Activated CD4-positive, alpha-beta memory T cell treated with anti-CD3 and anti-CD28 coated beads, Interleukin-2, amount 10 ng/mL, durations not matched to agents 7 days and 5 days (primary cell): Measurements from ENCODE around the gene RFX8. TPM values are rescaled to one million over a fixed set of nuclear protein-coding genes. Genes with fewer than 3 reads are reported as not detected.

Experiments
- CTCF ChIA-PET: fragments of 350-600 bp; sonication (Branson Sonifier 250); formaldehyde crosslinking; loops from one replicate; lab custom pipeline; 2021; ENCODE audit warnings: antibody characterized with exemption, inconsistent platforms; lab: Charles Lee
- POLR2A ChIA-PET: fragments of 350-600 bp; sonication (Branson Sonifier 250); formaldehyde crosslinking; loops from one replicate; lab custom pipeline; 2021; ENCODE audit warnings: antibody characterized with exemption; lab: Charles Lee
- DNase-seq: peaks from one replicate; pipeline ENCODE4 v3.0.0-alpha.2; 2020
- H3K27ac Mint-ChIP-seq: one replicate; pipeline ENCODE4 v1.8.0; 2021; ENCODE audit warnings: mild to moderate bottlenecking, mixed read lengths
- H3K27me3 Mint-ChIP-seq: one replicate; pipeline ENCODE4 v1.8.0; 2021; ENCODE audit warnings: mixed read lengths
- H3K36me3 Mint-ChIP-seq: one replicate; pipeline ENCODE4 v1.8.0; 2021; ENCODE audit warnings: low read depth, mixed read lengths
- H3K4me1 Mint-ChIP-seq: one replicate; pipeline ENCODE4 v1.8.0; 2021; ENCODE audit warnings: mixed read lengths
- H3K4me3 Mint-ChIP-seq: one replicate; pipeline ENCODE4 v1.8.0; 2021; ENCODE audit warnings: mild to moderate bottlenecking, mixed read lengths
- H3K9me3 Mint-ChIP-seq: one replicate; pipeline ENCODE4 v1.8.0; 2021; ENCODE audit warnings: mixed read lengths
- total RNA-seq, 2 experiments: library from RNA; stranded (reverse); gene quantifications; one replicate each; pipeline ENCODE4 v1.2.3, GENCODE V29; 2021

RFX8 gene
- 1 to 10 TPM; 1.7 to 2.6 TPM for total RNA-seq

DNA sequence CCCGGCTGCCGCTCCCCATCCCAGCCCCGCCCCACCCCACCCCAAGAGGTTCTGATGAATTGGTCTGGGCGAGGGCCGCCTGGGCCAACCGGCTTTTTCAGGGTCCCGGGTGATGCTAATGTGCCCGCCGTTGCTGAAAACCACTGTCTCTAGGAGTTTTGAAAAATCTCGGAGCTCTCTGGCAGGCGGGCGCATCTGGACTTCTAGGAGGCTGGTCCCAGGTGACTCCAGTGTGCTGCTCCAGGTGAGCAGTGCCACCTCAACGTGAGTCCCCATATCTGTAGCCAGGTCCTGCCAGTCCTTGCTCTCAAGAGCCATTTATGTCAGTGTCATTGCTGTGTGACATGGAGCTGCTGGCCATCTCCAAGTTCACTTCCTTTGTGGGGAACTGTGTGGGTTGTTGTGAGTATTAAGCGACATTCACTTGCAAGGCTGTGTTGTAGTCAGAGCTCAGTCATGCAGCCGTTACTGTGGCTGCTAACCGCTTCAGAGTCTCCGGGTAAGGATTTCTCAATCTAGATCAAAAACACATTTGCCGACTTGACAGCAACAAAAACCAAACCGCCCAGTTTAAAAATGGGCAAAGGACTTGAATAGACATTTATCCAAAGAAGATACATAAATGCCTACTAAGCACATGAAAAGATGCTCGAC is at the start of gene RFX8:
Gene RFX8, minus strand, starts transcription at position 382 of the 654 bp plus-strand sequence. CDS start 8,264 bp downstream, outside the sequence.
- no peaks in the 10 kb centered on the region for H3K9me3 Mint-ChIP-seq
- ChIA-PET CTCF (interaction anchor here (0.6 to 1.5 kb wide), 8 partner anchors 11 to 348 kb away, joined by 3 to 5 read pairs (median 4); no protein-coding TSS in a partner anchor), POLR2A (interaction anchor here (0.7 to 3.2 kb wide), 23 partner anchors 12 to 558 kb away, joined by 3 to 31 read pairs (median 4); partner anchors contain the start of genes CNOT11, MAP4K4 and RNF149)
- no peaks in the 10 kb centered on the region for H3K27me3 Mint-ChIP-seq
- peaks cover 45% of the 10 kb centered on the region for H3K4me1 Mint-ChIP-seq
- H3K4me3 Mint-ChIP-seq: peak within 1 kb of the TSS; percentile 79
- H3K27ac Mint-ChIP-seq: peak within 1 kb of the TSS; percentile 93
- H3K36me3 Mint-ChIP-seq: no peaks in the 10 kb centered on the region
- peak; percentile 76 for DNase-seq

DNA sequence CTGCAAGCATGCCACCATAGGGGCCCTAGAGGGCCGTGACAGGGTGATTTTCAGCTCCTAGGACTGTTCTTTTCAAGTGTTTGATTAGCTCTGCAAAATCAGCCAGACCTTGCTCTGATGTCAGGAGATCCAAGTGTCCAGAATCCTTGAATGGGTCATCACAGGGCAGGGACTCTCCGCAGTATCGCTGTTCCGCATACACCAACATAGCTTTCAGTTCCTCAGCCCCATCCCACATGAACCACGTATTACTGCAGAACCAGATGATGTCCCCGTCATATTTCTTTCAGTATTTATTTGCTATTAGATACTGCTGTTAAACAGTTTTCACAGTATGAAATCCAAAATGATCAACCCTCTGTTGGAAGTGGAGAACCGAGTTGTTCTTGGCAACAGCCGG is 46.6 kb upstream of the RFX8 start:
- Mint-ChIP-seq H3K4me3 (no peak overlapping the region), H3K9me3 (peaks cover 4% of the 10 kb centered on the region), H3K36me3 (peaks cover 4% of the 10 kb centered on the region), H3K27me3 (peaks cover 6% of the 10 kb centered on the region), H3K27ac (no peak overlapping the region), H3K4me1 (peaks cover 29% of the 10 kb centered on the region)
- ChIA-PET POLR2A (no interaction called here), CTCF (no interaction called here)
- DNase-seq: no peak

DNA sequence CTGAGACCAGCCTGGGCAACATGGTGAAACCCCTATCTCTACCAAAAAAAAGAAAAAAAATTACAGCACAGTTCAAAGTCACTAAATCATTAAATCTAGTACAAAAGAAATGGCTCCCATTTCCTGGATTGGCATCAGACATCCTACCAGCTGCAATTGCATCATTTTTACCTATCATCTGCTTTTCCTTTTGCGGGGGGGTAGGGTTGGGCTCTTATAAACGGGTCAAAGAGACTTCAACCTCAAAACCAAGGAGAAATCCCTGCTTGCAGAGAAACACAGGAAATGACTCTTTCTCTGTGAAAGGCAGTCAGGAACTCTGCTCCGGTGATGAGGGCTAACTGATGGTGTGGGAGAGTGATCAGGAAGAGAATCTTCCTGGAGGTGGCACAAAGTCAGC is 45.3 kb upstream of the RFX8 start:
- Mint-ChIP-seq H3K4me3 (no peak overlapping the region), H3K4me1 (peaks cover 35% of the 10 kb centered on the region), H3K9me3 (peaks cover 6% of the 10 kb centered on the region), H3K36me3 (peaks cover 6% of the 10 kb centered on the region), H3K27ac (no peak overlapping the region), H3K27me3 (no peaks in the 10 kb centered on the region)
- no peak for DNase-seq
- ChIA-PET CTCF (no interaction called here), POLR2A (no interaction called here)

DNA sequence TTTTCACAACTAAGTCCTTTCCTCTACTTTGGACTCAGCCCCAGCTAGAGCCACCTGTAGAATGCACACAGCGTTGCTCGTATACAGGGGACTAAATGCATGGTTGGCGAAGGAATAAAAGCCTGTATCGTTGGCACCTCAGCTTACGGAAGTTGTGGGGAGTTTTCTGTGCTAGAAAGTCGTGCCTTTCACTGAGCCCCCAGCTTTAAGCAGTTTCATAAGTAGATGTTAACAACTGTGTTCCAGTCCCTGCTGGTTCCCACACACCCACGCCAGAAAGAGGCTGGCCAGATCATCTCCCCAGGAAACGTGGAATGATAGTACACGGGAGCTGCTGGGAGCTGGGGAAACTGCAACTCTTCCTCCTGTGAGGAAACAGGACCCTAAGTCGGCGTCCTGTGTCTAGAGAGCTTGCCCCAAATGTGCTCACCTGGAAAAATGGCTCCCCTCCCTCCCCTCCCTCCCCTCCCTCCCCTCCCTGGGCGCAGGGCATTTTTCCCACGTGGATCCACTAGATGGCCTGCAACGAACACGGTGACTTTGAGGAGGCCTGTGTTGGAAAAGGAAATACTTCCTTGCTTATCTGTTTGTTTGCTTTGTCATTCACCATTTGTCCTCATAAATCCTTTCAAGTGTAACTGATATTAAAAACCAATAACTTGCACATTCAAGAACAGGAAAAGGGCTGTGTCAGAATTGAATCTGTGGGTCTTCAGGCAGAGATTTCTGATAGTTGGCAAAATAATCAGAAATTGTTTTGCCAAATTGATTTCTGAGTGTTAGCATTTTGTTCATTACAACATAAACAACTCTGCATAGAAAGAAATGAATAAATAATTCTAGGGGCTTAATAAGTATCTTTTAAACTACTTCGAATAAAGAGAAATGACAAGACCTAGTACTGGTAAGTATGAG is 43.9 kb upstream of the RFX8 start:
- POLR2A ChIA-PET: no interaction called here
- Mint-ChIP-seq H3K4me1 (peaks cover 38% of the 10 kb centered on the region), H3K9me3 (peaks cover 9% of the 10 kb centered on the region), H3K36me3 (peaks cover 6% of the 10 kb centered on the region), H3K4me3 (no peak overlapping the region), H3K27ac (no peak overlapping the region), H3K27me3 (no peaks in the 10 kb centered on the region)
- CTCF ChIA-PET: interaction anchor here (0.7 kb wide), 1 partner anchor 1236 kb away, joined by 7 read pairs; no protein-coding TSS in a partner anchor
- no peak for DNase-seq

DNA sequence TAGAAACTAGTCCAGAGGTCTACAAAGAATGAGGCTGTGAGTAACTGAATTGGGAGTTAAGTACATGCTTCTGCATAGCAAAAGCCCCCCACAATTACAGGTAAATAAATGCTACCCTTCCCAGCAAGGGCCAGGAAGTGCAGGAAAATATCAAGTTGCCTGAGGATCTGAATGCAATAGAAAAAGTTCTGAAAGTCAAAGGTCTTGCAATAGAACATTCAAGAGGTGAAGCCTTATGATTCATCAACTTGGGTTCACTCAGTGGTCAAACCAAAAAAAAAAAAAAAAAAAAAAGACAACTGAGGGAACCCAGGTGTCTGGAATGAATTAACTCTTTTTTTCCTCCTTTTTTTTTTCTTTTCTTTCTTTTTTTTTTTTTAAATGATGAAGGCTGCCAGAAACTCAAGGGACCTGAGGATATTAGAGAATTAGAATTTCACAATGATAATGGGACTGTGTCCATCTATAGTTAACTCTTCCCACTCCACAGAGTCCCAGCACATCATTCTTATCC is 42.9 kb upstream of the RFX8 start:
- Mint-ChIP-seq H3K4me3 (no peak overlapping the region), H3K9me3 (peaks cover 9% of the 10 kb centered on the region), H3K27ac (no peak overlapping the region), H3K27me3 (peaks cover 4% of the 10 kb centered on the region), H3K36me3 (peaks cover 6% of the 10 kb centered on the region), H3K4me1 (peaks cover 38% of the 10 kb centered on the region)
- no peak for DNase-seq
- ChIA-PET CTCF (interaction anchor here (0.7 kb wide), 1 partner anchor 18 kb away, joined by 3 read pairs; no protein-coding TSS in a partner anchor), POLR2A (interaction anchor here (0.6 kb wide), 1 partner anchor 43 kb away, joined by 5 read pairs; the partner anchor contains the start of gene RFX8)

DNA sequence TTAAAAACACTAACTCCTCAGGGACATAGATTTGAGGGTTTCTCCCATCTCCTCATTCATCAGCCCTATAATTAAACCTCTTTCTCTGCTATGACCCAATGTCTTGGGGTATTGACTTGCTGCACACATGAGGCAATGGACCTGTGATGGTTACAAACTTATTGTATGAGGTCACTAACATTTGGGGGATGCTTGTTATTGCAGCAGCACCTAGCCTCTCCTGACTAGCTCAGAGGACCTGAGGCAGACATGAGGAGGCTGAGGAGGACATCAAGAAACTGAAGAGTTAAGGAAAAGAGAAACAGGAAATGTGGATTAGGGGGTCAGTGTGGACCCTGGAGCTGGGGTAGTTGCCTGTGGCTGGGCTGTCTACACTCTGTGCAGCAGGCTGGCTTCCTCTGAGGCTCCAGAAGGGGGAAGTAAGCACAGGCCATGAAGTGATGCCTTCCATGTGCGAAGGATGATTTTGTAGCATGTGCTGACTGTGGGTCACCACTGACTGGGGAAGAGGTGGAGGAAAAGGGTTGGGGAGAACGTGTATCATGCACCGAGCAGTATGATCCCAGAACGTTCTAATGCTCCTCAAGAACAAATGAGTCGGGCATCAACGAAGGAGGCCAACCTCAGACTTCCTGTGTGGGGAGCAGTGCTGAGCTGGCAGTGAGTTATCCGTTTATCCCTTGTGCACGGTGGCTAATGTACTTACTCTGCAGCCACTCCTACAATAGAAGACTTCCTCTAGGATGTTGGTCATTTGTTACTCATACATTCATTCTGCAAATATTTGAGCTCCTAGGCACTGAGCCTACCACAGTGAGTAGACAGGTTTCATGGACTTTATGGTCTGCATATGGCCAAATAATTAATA is 42.1 kb upstream of the RFX8 start:
- peaks cover 4% of the 10 kb centered on the region for H3K27me3 Mint-ChIP-seq
- H3K9me3 Mint-ChIP-seq: peaks cover 9% of the 10 kb centered on the region
- ChIA-PET CTCF (interaction anchor here (0.7 kb wide), 1 partner anchor 17 kb away, joined by 3 read pairs; no protein-coding TSS in a partner anchor), POLR2A (interaction anchor here (0.6 to 1.0 kb wide), 2 partner anchors 42 to 180 kb away, joined by 3 to 5 read pairs; partner anchors contain the start of gene RFX8)
- H3K4me3 Mint-ChIP-seq: no peak overlapping the region
- peaks cover 6% of the 10 kb centered on the region for H3K36me3 Mint-ChIP-seq
- H3K4me1 Mint-ChIP-seq: peaks cover 38% of the 10 kb centered on the region
- DNase-seq: peak; percentile 55
- H3K27ac Mint-ChIP-seq: peak overlapping the region; percentile 16

DNA sequence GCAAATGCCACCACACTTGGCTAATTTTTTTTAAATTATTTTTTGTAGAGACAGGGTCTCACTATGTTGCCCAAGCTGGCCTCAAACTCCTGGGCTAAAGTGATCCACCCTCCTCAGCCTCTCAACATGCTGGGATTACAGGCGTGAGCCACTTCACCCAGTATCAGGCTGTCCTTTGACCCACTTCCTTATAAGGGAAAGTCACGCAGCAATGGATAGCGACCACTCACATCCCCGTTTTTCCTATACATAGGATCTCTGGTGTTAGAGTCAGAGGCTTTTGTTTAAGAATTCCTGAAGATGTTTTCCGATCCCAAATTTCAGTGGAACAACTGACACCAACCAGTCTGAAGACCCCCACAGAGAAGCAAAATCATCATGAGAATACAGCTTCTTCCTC is 41.4 kb upstream of the RFX8 start:
- ChIA-PET CTCF (no interaction called here), POLR2A (interaction anchor here (1.0 kb wide), 1 partner anchor 180 kb away, joined by 3 read pairs; no protein-coding TSS in a partner anchor)
- peaks cover 38% of the 10 kb centered on the region for H3K4me1 Mint-ChIP-seq
- H3K27me3 Mint-ChIP-seq: peaks cover 4% of the 10 kb centered on the region
- peaks cover 9% of the 10 kb centered on the region for H3K9me3 Mint-ChIP-seq
- DNase-seq: no peak
- no peak overlapping the region for H3K4me3 Mint-ChIP-seq
- no peak overlapping the region for H3K27ac Mint-ChIP-seq
- peaks cover 6% of the 10 kb centered on the region for H3K36me3 Mint-ChIP-seq

DNA sequence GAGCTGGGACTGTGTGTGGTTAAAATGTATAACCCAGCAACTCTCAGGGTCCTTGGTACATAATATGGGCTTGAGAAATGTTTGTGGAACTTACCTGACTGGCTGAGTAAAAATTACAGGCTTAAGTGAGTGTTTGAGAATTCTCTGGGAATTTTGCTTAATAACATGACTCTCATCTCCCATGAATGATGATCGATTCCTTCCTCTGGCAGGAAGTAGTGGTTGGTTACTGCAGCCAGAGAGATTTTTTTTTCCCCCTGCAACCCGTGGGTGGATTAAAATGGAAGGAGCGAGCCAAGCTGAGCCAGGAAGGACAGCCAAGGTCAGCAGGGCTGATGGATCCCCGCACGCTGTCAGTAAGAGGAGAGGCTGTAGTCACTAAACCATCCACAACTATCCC is 40.6 kb upstream of the RFX8 start:
- H3K27ac Mint-ChIP-seq: no peak overlapping the region
- DNase-seq: no peak
- CTCF ChIA-PET: no interaction called here
- H3K4me1 Mint-ChIP-seq: peaks cover 38% of the 10 kb centered on the region
- H3K36me3 Mint-ChIP-seq: peaks cover 6% of the 10 kb centered on the region
- POLR2A ChIA-PET: no interaction called here
- peaks cover 4% of the 10 kb centered on the region for H3K27me3 Mint-ChIP-seq
- H3K4me3 Mint-ChIP-seq: no peak overlapping the region
- peaks cover 9% of the 10 kb centered on the region for H3K9me3 Mint-ChIP-seq

DNA sequence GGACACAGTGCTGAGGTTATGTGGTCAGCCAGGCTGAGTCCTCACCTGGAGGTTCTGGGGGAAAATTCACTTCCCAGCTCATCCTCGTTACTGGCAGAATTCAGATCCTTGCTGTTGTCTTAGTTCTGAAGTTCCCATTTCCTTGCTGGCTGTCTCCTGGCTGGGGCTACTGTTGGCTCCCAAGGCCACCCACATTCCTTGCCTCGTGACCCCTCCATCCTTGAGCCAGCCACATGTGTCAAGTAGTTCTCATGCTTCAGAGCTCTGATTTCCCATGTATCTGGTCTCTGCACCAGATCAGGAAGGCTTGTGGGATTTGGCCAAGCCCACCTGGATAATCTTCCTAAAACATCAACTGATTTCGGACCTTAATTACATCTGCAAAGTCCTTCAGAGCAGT is 38.1 kb upstream of the RFX8 start:
- Mint-ChIP-seq H3K36me3 (peaks cover 6% of the 10 kb centered on the region), H3K27me3 (peaks cover 4% of the 10 kb centered on the region), H3K4me3 (no peak overlapping the region), H3K9me3 (peaks cover 9% of the 10 kb centered on the region), H3K4me1 (peaks cover 23% of the 10 kb centered on the region), H3K27ac (no peak overlapping the region)
- DNase-seq: no peak
- CTCF ChIA-PET: interaction anchor here (0.6 kb wide), 1 partner anchor 501 kb away, joined by 3 read pairs; no protein-coding TSS in a partner anchor
- POLR2A ChIA-PET: no interaction called here

DNA sequence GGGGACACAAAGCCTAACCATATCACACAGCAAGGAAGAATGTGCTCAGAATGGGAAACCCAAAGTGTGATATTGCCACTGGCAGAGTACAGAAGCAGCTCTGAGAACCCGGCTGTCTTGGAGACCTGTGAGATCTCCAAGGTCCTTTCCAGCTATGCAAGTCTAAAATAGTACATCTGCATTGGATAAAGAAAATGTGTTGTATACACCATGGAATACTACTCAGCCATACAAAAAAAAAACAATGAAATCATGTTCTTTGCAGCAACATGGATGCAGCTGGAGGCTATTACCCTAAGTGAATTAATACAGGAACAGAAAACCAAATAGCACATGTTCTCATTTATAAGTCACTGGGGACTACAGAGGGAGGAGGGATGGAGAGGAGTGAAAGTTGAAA is 36.5 kb upstream of the RFX8 start:
- Mint-ChIP-seq H3K27ac (no peak overlapping the region), H3K4me3 (no peak overlapping the region), H3K9me3 (peaks cover 3% of the 10 kb centered on the region), H3K4me1 (peaks cover 8% of the 10 kb centered on the region), H3K27me3 (peaks cover 4% of the 10 kb centered on the region), H3K36me3 (peaks cover under 1% of the 10 kb centered on the region)
- ChIA-PET POLR2A (no interaction called here), CTCF (no interaction called here)
- DNase-seq: no peak

DNA sequence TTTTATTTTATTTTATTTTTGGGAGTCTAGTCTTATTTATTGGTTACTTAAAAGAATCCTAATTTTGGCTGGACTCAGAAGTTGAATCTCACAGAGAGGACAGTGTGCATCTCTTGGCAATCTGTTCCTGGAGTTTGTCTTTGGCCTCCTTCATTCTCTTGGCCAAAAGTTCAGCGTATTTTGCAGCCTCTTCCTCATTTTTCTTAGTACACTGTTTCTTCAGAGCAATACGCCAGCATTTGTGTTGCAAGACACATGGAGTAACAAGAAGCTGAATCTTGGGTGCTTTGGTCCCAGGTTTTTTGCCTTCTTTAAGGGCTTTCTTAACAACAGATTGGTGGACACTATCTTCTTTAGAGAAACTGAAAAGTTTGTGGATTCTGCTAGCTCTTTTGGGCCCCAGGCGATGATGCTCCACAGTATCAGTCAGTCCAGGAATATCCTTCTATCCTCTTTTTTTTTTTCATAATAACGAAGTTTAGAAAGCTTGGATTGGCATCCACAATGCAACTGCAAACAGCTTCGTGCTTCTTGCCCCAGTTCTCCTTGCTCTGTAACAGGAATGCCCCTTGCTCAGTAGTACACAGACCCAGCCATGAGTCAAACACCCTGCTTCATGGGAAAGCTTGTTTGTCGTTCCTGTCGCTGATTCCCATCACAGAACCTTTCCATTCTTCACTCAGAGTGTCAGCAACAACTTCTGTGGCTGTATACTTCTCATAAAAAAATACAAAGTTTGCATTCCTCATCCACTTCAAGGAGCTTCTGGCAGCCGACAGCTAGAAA is 34.8 kb upstream of the RFX8 start:
- peaks cover 4% of the 10 kb centered on the region for H3K27me3 Mint-ChIP-seq
- peaks cover 2% of the 10 kb centered on the region for H3K4me1 Mint-ChIP-seq
- DNase-seq: no peak
- no peak overlapping the region for H3K27ac Mint-ChIP-seq
- ChIA-PET POLR2A (no interaction called here), CTCF (interaction anchor here (1.0 kb wide), 1 partner anchor 731 kb away, joined by 3 read pairs; no protein-coding TSS in a partner anchor)
- H3K36me3 Mint-ChIP-seq: no peaks in the 10 kb centered on the region
- H3K4me3 Mint-ChIP-seq: no peak overlapping the region
- H3K9me3 Mint-ChIP-seq: peaks cover 3% of the 10 kb centered on the region
